ENCODE measurements around the gene ADISSP. TPM values are rescaled to one million over a fixed set of nuclear protein-coding genes. Genes with fewer than 3 reads are reported as not detected.

The ADISSP gene
- total and polyA plus RNA-seq, 5 donors from 2014 or later = 14.8 to 25.5 (median 19.9) TPM

GRCh38 chr20:3734111-3734843 lies 33.3 kb downstream of the ADISSP start:
- no peak overlapping the region for H3K4me3 ChIP-seq (ENCODE audit: low read depth, low read length)
- no peak overlapping the region for H3K27ac ChIP-seq (ENCODE audit: insufficient read depth, low read length, poor library complexity, severe bottlenecking)
- H3K9me3 ChIP-seq (ENCODE audit: control insufficient read depth in 2 of 2, low read length in 2 of 2) = no peaks in the 10 kb centered on the region
- Mint-ChIP-seq H3K9me3 (peaks cover 0 to 3% (median 0%) of the 10 kb centered on the region in 7 donors), H3K4me1 (peaks cover 0 to 5% (median 0%) of the 10 kb centered on the region in 4 donors), H3K27me3 (peaks cover 48% of the 10 kb centered on the region), H3K36me3 (peaks cover 5% of the 10 kb centered on the region), H3K4me3 (no peak overlapping the region), H3K27ac (no peak overlapping the region)
- no peak for ATAC-seq (ENCODE audit: low read depth in 2 of 2)
- H3K4me1 ChIP-seq (ENCODE audit: control insufficient read depth, insufficient read depth, low read length, poor library complexity, severe bottlenecking) = no peaks in the 10 kb centered on the region
- H3K36me3 ChIP-seq (ENCODE audit: control insufficient read depth, insufficient read depth, low read length) = no peaks in the 10 kb centered on the region
- DNase-seq = no peak
- peaks cover 2% of the 10 kb centered on the region for H3K27me3 ChIP-seq (ENCODE audit: control insufficient read depth, insufficient read depth, low read length)

DNA sequence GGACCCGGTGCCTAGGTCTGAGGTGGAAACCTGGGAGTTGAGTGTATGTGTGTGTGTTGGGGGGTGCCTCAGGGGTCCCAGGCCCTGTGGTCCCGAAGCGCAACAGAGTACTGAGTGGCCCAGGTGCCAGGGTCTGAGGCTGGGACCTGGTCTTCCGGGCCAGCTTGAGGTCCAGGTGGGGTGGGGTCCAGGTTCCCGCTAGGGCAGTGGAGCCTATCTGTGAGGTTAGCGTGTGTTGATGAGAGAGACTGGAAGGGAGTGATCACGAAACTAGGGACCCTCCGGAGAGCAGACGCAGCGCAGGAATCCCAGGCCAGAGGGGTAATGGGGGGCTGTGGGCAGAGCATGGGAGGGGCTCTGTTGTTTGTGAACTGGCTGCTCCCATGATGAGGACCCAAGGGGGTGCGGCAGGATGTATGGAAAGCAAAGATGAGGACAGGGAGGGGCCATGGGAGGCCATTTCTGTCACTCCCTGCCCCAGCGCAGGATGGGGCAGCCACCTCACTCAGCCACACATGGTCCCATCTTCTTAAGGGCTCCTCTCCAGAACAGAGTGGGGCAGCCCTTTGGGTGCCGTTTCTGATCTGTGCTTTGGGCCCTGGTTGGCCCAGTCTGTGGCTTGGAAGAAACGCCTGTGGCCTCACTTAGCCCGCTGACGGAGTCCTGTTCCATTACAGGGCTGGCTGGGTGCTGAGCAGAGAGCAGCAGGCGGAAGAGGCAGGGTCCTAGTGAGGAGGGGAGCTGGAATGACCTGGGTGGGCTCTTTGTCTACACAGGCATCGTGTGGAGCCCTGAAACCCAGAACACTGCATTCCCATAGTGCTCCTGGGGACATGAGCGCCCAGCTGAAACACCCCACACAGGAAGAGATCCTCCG lies 34.2 kb downstream of the ADISSP start:
- H3K9me3 ChIP-seq (ENCODE audit: control insufficient read depth in 2 of 2, low read length in 2 of 2) = no peaks in the 10 kb centered on the region
- Mint-ChIP-seq H3K4me1 (peaks cover 0 to 5% (median 0%) of the 10 kb centered on the region in 4 donors), H3K4me3 (no peak overlapping the region), H3K27ac (peak overlapping the region in 1 of 3 donors; percentile 38), H3K27me3 (peaks cover 48% of the 10 kb centered on the region), H3K36me3 (peaks cover 5% of the 10 kb centered on the region), H3K9me3 (peaks cover 0 to 3% (median 0%) of the 10 kb centered on the region in 7 donors)
- peaks cover 2% of the 10 kb centered on the region for H3K27me3 ChIP-seq (ENCODE audit: control insufficient read depth, insufficient read depth, low read length)
- H3K36me3 ChIP-seq (ENCODE audit: control insufficient read depth, insufficient read depth, low read length) = no peaks in the 10 kb centered on the region
- H3K4me3 ChIP-seq (ENCODE audit: low read depth, low read length) = no peak overlapping the region
- no peak for ATAC-seq (ENCODE audit: low read depth in 2 of 2)
- no peak for DNase-seq
- H3K4me1 ChIP-seq (ENCODE audit: control insufficient read depth, insufficient read depth, low read length, poor library complexity, severe bottlenecking) = no peaks in the 10 kb centered on the region
- H3K27ac ChIP-seq (ENCODE audit: insufficient read depth, low read length, poor library complexity, severe bottlenecking) = no peak overlapping the region

DNA sequence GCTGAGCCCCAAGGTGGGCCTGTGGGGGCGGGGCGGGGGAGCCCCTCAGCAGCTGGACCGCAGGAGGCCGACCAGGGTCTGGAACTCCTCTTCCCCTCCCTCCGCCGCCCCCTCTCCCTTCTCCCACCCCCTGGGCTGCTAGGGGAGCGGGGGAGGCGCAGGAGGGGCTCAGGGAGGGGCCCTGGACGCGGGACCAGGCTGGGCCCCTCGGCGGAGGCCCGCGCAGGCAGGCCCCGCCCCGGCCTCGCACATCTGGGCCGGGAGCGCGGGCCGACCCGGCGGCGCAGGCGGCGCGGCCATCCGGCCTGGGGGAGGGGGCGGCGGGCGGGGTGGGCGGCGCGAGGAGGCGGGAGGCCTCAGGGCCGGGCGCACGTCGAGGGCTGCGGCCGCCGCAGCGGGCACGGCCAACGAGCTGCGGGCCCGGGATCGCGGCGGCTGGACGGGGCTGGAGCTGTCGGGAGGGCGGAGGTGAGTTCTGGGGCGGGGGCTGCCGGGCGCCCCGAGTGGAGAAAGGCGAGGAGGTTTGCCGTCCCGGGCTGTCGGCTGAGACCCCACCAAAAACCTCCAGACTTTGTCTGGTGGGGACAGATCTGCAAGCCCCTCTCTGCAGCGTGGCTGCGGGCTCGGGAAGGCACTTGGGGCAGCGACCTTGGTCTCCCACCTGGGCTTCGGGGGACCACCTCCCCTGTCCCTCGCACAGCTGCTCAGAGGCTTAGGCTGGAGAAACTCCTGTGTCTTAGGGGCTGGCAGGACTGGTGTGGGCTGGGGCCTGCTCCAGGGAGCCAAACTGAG lies 35.0 kb downstream of the ADISSP start, which contains the start of gene HSPA12B:
TSS of gene HSPA12B (plus strand) at position 359 of the 792 bp plus-strand sequence. CDS start 5,990 bp downstream, outside the sequence.
- Mint-ChIP-seq H3K4me1 (peaks cover 0 to 5% (median 0%) of the 10 kb centered on the region in 4 donors), H3K27ac (peak within 1 kb of the TSS in 1 of 3 donors; percentile 38), H3K27me3 (peaks cover 51% of the 10 kb centered on the region), H3K4me3 (no peak within 1 kb of the TSS), H3K36me3 (peaks cover 5% of the 10 kb centered on the region), H3K9me3 (peaks cover 0 to 3% (median 0%) of the 10 kb centered on the region in 7 donors)
- no peaks in the 10 kb centered on the region for H3K4me1 ChIP-seq (ENCODE audit: control insufficient read depth, insufficient read depth, low read length, poor library complexity, severe bottlenecking)
- DNase-seq (no peak), ATAC-seq (ENCODE audit: low read depth in 2 of 2) (peak in 1 of 2 donors; percentile 10)
- no peak within 1 kb of the TSS for H3K4me3 ChIP-seq (ENCODE audit: low read depth, low read length)
- H3K27me3 ChIP-seq (ENCODE audit: control insufficient read depth, insufficient read depth, low read length) = peaks cover 4% of the 10 kb centered on the region
- no peaks in the 10 kb centered on the region for H3K36me3 ChIP-seq (ENCODE audit: control insufficient read depth, insufficient read depth, low read length)
- no peak within 1 kb of the TSS for H3K27ac ChIP-seq (ENCODE audit: insufficient read depth, low read length, poor library complexity, severe bottlenecking)
- no peaks in the 10 kb centered on the region for H3K9me3 ChIP-seq (ENCODE audit: control insufficient read depth in 2 of 2, low read length in 2 of 2)

DNA sequence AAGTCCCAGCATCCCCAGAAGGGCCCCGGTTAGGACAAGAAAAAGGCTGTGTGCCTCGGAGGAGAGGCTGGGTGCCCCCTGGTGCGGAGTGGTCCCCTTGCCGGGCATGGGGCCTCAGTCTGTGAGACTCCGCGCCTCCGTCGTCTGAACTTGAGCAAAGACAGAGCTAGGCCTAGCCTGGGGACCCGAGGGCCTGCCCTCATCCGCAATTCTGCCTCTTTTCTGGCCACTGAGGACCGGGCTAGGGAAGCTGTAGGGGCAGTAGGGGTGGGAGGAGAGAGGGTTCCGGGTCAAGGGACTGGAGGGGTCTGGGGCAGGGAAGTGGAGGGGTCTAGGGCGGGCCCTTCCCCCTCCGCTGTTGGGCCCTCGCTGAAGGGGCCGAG lies 35.6 kb downstream of the ADISSP start:
- Mint-ChIP-seq H3K36me3 (peaks cover 5% of the 10 kb centered on the region), H3K4me1 (peaks cover 0 to 5% (median 0%) of the 10 kb centered on the region in 4 donors), H3K4me3 (no peak overlapping the region), H3K27me3 (peaks cover 57% of the 10 kb centered on the region), H3K27ac (no peak overlapping the region), H3K9me3 (peaks cover 0 to 3% (median 0%) of the 10 kb centered on the region in 7 donors)
- no peaks in the 10 kb centered on the region for H3K9me3 ChIP-seq (ENCODE audit: control insufficient read depth in 2 of 2, low read length in 2 of 2)
- DNase-seq (no peak), ATAC-seq (ENCODE audit: low read depth in 2 of 2) (no peak)
- no peaks in the 10 kb centered on the region for H3K36me3 ChIP-seq (ENCODE audit: control insufficient read depth, insufficient read depth, low read length)
- no peak overlapping the region for H3K4me3 ChIP-seq (ENCODE audit: low read depth, low read length)
- no peaks in the 10 kb centered on the region for H3K4me1 ChIP-seq (ENCODE audit: control insufficient read depth, insufficient read depth, low read length, poor library complexity, severe bottlenecking)
- peaks cover 4% of the 10 kb centered on the region for H3K27me3 ChIP-seq (ENCODE audit: control insufficient read depth, insufficient read depth, low read length)
- H3K27ac ChIP-seq (ENCODE audit: insufficient read depth, low read length, poor library complexity, severe bottlenecking) = no peak overlapping the region

GRCh38 chr20:3730803-3731672 lies 36.5 kb downstream of the ADISSP start:
- H3K4me1 Mint-ChIP-seq = peaks cover 0 to 5% (median 0%) of the 10 kb centered on the region in 4 donors
- no peak for ATAC-seq (ENCODE audit: low read depth in 2 of 2)
- no peak overlapping the region for H3K4me3 Mint-ChIP-seq

DNA sequence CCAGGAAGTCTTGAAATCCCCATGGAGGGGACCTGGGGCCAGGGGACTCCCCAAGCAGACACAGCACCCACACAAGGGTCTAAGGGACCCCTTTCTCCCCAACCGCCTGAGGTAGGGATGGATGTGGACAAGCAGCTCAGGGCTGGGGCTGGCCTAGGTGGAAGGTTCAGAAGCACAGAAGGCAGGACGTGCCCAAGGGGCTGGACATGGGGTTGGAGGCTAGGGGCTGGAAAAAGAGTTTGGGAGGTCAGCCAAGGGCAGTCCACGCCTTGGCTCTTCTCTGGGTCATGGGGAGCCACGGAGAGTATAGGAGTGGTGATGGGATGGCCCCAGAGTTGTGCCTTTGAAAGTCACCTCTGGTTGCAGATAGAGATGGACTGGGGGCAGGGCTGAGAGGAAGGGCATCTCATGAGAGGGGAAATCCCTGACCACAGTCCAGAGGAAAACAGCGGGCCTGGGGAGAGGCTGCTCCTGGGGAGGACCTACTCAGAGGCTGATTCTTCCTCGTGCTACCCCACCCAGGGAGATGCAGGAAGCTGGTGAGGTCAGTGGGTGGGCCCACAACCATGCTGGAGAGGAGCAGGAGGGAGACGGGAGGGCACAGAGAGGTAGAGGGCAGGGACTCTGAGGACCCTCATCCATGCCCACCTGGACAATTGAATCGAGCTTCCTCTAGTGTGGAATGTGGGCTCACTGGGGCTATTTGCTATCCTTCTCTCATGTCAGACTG lies 37.6 kb downstream of the ADISSP start:
- H3K9me3 ChIP-seq (ENCODE audit: control insufficient read depth in 2 of 2, low read length in 2 of 2) = no peaks in the 10 kb centered on the region
- Mint-ChIP-seq H3K4me1 (peaks cover 0 to 5% (median 0%) of the 10 kb centered on the region in 4 donors), H3K27ac (no peak overlapping the region), H3K27me3 (peaks cover 53% of the 10 kb centered on the region), H3K36me3 (peaks cover 5% of the 10 kb centered on the region), H3K4me3 (no peak overlapping the region), H3K9me3 (peaks cover 0 to 3% (median 0%) of the 10 kb centered on the region in 7 donors)
- H3K27me3 ChIP-seq (ENCODE audit: control insufficient read depth, insufficient read depth, low read length) = peaks cover 2% of the 10 kb centered on the region
- H3K27ac ChIP-seq (ENCODE audit: insufficient read depth, low read length, poor library complexity, severe bottlenecking) = no peak overlapping the region
- H3K4me1 ChIP-seq (ENCODE audit: control insufficient read depth, insufficient read depth, low read length, poor library complexity, severe bottlenecking) = no peaks in the 10 kb centered on the region
- DNase-seq (no peak), ATAC-seq (ENCODE audit: low read depth in 2 of 2) (no peak)
- H3K36me3 ChIP-seq (ENCODE audit: control insufficient read depth, insufficient read depth, low read length) = no peaks in the 10 kb centered on the region
- H3K4me3 ChIP-seq (ENCODE audit: low read depth, low read length) = no peak overlapping the region

More at GRCh38 chr20:3730803-3731672, 36.5 kb downstream of the ADISSP start:
- Histone ChIP-seq H3K27me3 (ENCODE audit: control insufficient read depth, insufficient read depth, low read length) (peaks cover 4% of the 10 kb centered on the region), H3K4me3 (ENCODE audit: low read depth, low read length) (no peak overlapping the region), H3K9me3 (ENCODE audit: control insufficient read depth in 2 of 2, low read length in 2 of 2) (no peaks in the 10 kb centered on the region), H3K36me3 (ENCODE audit: control insufficient read depth, insufficient read depth, low read length) (no peaks in the 10 kb centered on the region), H3K4me1 (ENCODE audit: control insufficient read depth, insufficient read depth, low read length, poor library complexity, severe bottlenecking) (no peaks in the 10 kb centered on the region), H3K27ac (ENCODE audit: insufficient read depth, low read length, poor library complexity, severe bottlenecking) (no peak overlapping the region)
- DNase-seq = no peak
- peaks cover 5% of the 10 kb centered on the region for H3K36me3 Mint-ChIP-seq
- peaks cover 57% of the 10 kb centered on the region for H3K27me3 Mint-ChIP-seq
- peaks cover 0 to 3% (median 0%) of the 10 kb centered on the region in 7 donors for H3K9me3 Mint-ChIP-seq
- H3K27ac Mint-ChIP-seq = no peak overlapping the region
